B cell (primary cell): ENCODE results near the gene MTRF1. TPM values are rescaled to one million over a fixed set of nuclear protein-coding genes. Genes with fewer than 3 reads are reported as not detected.

Experiments
- ATAC-seq: fragments of 200-7000 bp; cut with Tn5 transposase; one replicate; pipeline ENCODE4 v1.10.0; 2021; ENCODE audit warnings: low read depth, mild to moderate bottlenecking, moderate number of reproducible peaks, moderate library complexity
- CTCF ChIA-PET: fragments of 350-600 bp; sonication (Branson Sonifier 250); formaldehyde crosslinking; loops from one replicate; lab custom pipeline; 2021; ENCODE audit warnings: antibody characterized with exemption, inconsistent platforms; lab: Charles Lee
- POLR2A ChIA-PET: fragments of 350-600 bp; sonication (Branson Sonifier 250); formaldehyde crosslinking; loops from one replicate; lab custom pipeline; 2021; ENCODE audit warnings: antibody characterized with exemption; lab: Charles Lee
- DNase-seq: peaks from one replicate; pipeline ENCODE4 v3.0.0; 2013
- H2AFZ ChIP-seq: 2 replicates; pipeline ENCODE4 v1.6.1; 2012; ENCODE audit warnings: mild to moderate bottlenecking, low read depth, low read length; ENCODE audit not compliant: insufficient read depth, poor library complexity, severe bottlenecking
- H3K27ac ChIP-seq, 2 donors: 1 replicate in 1 of 2; 2 replicates in 1 of 2; pipeline ENCODE4 v1.5.1; 2012 to 2013; ENCODE audit warnings: low read length in 2 of 2, mild to moderate bottlenecking in 2 of 2, moderate library complexity in 1 of 2
- H3K27me3 ChIP-seq, 4 experiments: fragments of 200-600 bp in 1 of 4; sonication (generic) in 1 of 4; replicated peaks in 1 of 4; 1 replicate in 2 of 4; 2 replicates in 2 of 4; pipeline versions ENCODE4 v1.6.1 to v1.7.0; 2013 to 2016; ENCODE audit warnings: low read length in 3 of 4, mild to moderate bottlenecking in 2 of 4, mixed read lengths in 1 of 4, moderate library complexity in 1 of 4; ENCODE audit not compliant: insufficient read depth in 4 of 4, control insufficient read depth in 3 of 4; ENCODE audit errors: control extremely low read depth in 1 of 4
- H3K36me3 ChIP-seq, 2 experiments: replicated peaks in 1 of 2; 1 replicate in 1 of 2; 2 replicates in 1 of 2; pipeline versions ENCODE4 v1.6.1 to v1.7.1; 2013; ENCODE audit warnings: low read length in 1 of 2; ENCODE audit not compliant: insufficient read depth in 2 of 2, control insufficient read depth in 1 of 2; ENCODE audit errors: control extremely low read depth in 1 of 2, extremely low read depth in 1 of 2
- H3K4me1 ChIP-seq, 2 donors: fragments of 200-600 bp in 1 of 2; sonication (generic) in 1 of 2; 1 replicate in 1 of 2; 2 replicates in 1 of 2; pipeline versions ENCODE4 v1.5.1 to v1.6.1; 2013 to 2017; ENCODE audit warnings: low read length in 2 of 2; ENCODE audit not compliant: control insufficient read depth in 2 of 2, insufficient read depth in 2 of 2
- H3K4me2 ChIP-seq: replicated peaks from 2 replicates; pipeline ENCODE3; 2012; ENCODE audit warnings: mild to moderate bottlenecking, low read depth, low read length; ENCODE audit not compliant: poor library complexity, severe bottlenecking
- H3K4me3 ChIP-seq, 5 experiments: fragments of 200-600 bp in 1 of 5; sonication (generic) in 1 of 5; 1 replicate in 3 of 5; 2 replicates in 2 of 5; pipeline versions ENCODE4 v1.5.1 to v1.7.0; 2011 to 2016; ENCODE audit warnings: low read length in 4 of 5, mild to moderate bottlenecking in 4 of 5, low read depth in 2 of 5, control low read depth in 1 of 5, moderate library complexity in 1 of 5; ENCODE audit not compliant: insufficient read depth in 1 of 5; ENCODE audit errors: control extremely low read depth in 1 of 5, extremely low read depth in 1 of 5
- H3K79me2 ChIP-seq: fragments of 200-600 bp; sonication (generic); one replicate; pipeline ENCODE4 v1.6.0; 2016; ENCODE audit warnings: low read length; ENCODE audit not compliant: control insufficient read depth, insufficient read depth
- H3K9ac ChIP-seq: fragments of 200-600 bp; sonication (generic); 2 replicates; pipeline ENCODE4 v1.6.1; 2017; ENCODE audit warnings: mild to moderate bottlenecking, low read length, moderate library complexity
- H3K9me3 ChIP-seq, 3 donors: one replicate each; pipeline versions ENCODE4 v1.6.1 to v1.7.1; 2013; ENCODE audit warnings: low read length in 2 of 3; ENCODE audit not compliant: control insufficient read depth in 2 of 3, insufficient read depth in 1 of 3; ENCODE audit errors: control extremely low read depth in 1 of 3
- H4K20me1 ChIP-seq: 2 replicates; pipeline ENCODE4 v1.6.0; 2012; ENCODE audit warnings: mild to moderate bottlenecking, low read length; ENCODE audit not compliant: insufficient read depth, control insufficient read depth, poor library complexity, severe bottlenecking
- H3K27ac Mint-ChIP-seq: one replicate; pipeline ENCODE4 v1.8.0; 2021; ENCODE audit warnings: mixed read lengths
- H3K27me3 Mint-ChIP-seq: one replicate; pipeline ENCODE4 v1.8.0; 2021; ENCODE audit warnings: mixed read lengths
- H3K4me1 Mint-ChIP-seq: one replicate; pipeline ENCODE4 v1.8.0; 2021; ENCODE audit warnings: mixed read lengths
- H3K4me3 Mint-ChIP-seq: one replicate; pipeline ENCODE4 v1.8.0; 2021; ENCODE audit warnings: mixed read lengths
- H3K9me3 Mint-ChIP-seq: one replicate; pipeline ENCODE4 v1.8.0; 2022; ENCODE audit warnings: mixed read lengths; ENCODE audit not compliant: insufficient read depth
- EZH2 ChIP-seq: IDR thresholded peaks from 2 replicates; pipeline ENCODE4 v1.6.1; 2012; ENCODE audit warnings: borderline replicate concordance, low read depth, mild to moderate bottlenecking, moderate library complexity, low read length; ENCODE audit not compliant: insufficient read depth, poor library complexity, severe bottlenecking
- WGBS: methylation state at CpG from one replicate; pipeline ENCODE4 v1.1.5; 2013; ENCODE audit warnings: missing lambda C conversion rate; ENCODE audit not compliant: insufficient coverage; 5-methylcytosine and 5-hydroxymethylcytosine counted together
- intact Hi-C: fragments of 100-400 bp; cut with micrococcal nuclease; formaldehyde crosslinking; loops from one replicate; pipeline ENCODE4 v1.10.0; 2022
- polyA plus RNA-seq: library from polyadenylated mRNA; depleted of rRNA; stranded (reverse); fragments of >200 nt; gene quantifications from 2 replicates; pipeline ENCODE4 v1.2.3, GENCODE V29; 2012
- total RNA-seq, 2 donors: library from RNA; stranded (reverse); fragments of 120-200 nt in 1 of 2; gene quantifications; 1 replicate in 1 of 2; 2 replicates in 1 of 2; pipeline versions ENCODE4 v1.2.3 to v1.2.4, GENCODE V29; 2013 to 2022
- TF ChIP-seq, protein P1 (sequence below): fragments of 200-600 bp; IDR thresholded peaks from one replicate; pipeline ENCODE4 v1.8.0; 2022; ENCODE audit warnings: antibody characterized with exemption, mild to moderate bottlenecking

MTRF1 gene
- total and polyA plus RNA-seq, 2 donors (not counting 1 experiment from before 2014, with no cell fraction given) = 24.4 to 36.0 TPM

DNA sequence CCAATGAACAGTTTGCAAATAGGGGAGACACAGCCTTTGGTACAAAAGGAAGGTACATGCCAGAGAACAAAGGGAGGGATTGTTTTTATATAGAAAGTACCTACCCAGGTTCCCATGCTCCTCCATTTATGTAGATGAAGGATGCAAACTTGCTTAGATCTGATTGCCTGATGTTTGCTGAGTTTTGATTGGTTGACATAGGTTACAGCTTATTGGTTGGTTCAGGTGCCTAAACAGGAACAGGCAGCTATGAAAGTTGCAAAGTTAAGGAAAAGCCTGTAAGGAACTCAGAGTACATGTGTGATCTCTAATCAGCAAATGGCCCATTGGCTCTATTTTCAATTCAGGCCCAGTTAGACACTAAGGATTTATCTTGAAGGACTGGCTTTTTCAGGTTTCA lies 41.2 kb upstream of the MTRF1 start:
- Histone ChIP-seq H3K27me3 (no peaks in the 10 kb centered on the region), H4K20me1 (no peaks in the 10 kb centered on the region), H3K36me3 (no peaks in the 10 kb centered on the region), H3K79me2 (no peaks in the 10 kb centered on the region), H3K27ac (no peak overlapping the region), H3K4me2 (no peak overlapping the region), H2AFZ (no peak overlapping the region), H3K9me3 (no peaks in the 10 kb centered on the region), H3K4me1 (no peaks in the 10 kb centered on the region), H3K9ac (no peak overlapping the region), H3K4me3 (no peak overlapping the region)
- ChIA-PET POLR2A (no interaction called here), CTCF (no interaction called here)
- Mint-ChIP-seq H3K27ac (no peak overlapping the region), H3K4me1 (no peaks in the 10 kb centered on the region), H3K27me3 (no peaks in the 10 kb centered on the region), H3K4me3 (no peak overlapping the region), H3K9me3 (no peaks in the 10 kb centered on the region)
- no peak for ATAC-seq
- TF ChIP-seq EZH2 = no peak
- TF ChIP-seq, protein P1, sequence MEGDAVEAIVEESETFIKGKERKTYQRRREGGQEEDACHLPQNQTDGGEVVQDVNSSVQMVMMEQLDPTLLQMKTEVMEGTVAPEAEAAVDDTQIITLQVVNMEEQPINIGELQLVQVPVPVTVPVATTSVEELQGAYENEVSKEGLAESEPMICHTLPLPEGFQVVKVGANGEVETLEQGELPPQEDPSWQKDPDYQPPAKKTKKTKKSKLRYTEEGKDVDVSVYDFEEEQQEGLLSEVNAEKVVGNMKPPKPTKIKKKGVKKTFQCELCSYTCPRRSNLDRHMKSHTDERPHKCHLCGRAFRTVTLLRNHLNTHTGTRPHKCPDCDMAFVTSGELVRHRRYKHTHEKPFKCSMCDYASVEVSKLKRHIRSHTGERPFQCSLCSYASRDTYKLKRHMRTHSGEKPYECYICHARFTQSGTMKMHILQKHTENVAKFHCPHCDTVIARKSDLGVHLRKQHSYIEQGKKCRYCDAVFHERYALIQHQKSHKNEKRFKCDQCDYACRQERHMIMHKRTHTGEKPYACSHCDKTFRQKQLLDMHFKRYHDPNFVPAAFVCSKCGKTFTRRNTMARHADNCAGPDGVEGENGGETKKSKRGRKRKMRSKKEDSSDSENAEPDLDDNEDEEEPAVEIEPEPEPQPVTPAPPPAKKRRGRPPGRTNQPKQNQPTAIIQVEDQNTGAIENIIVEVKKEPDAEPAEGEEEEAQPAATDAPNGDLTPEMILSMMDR = no peak
- DNase-seq = no peak
- intact Hi-C loops = no loop called here

DNA sequence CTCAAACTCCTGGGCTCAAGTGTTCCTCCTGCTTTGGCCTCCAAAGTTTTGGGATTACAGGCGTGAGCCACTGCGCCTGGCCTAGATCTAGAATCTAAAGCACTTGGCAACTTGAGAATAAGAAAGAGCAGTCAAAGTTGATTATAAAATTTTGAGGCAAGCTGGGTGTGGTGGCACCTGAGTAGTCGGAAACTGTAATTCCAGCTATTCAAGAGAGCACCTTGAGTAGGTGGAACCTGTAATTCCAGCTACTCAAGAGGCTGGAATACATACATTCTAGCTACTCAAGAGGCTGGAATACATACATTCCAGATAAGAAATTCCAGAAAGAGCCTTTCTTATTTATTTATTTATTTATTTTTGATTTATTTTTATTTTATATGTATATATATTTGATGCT lies 39.4 kb upstream of the MTRF1 start:
- H3K9ac ChIP-seq = no peak overlapping the region
- no peak overlapping the region for H3K4me2 ChIP-seq
- Mint-ChIP-seq H3K4me1 (peaks cover 2% of the 10 kb centered on the region), H3K4me3 (no peak overlapping the region), H3K9me3 (no peaks in the 10 kb centered on the region), H3K27me3 (no peaks in the 10 kb centered on the region), H3K27ac (no peak overlapping the region)
- intact Hi-C loops = no loop called here
- H3K36me3 ChIP-seq = no peaks in the 10 kb centered on the region
- DNase-seq = no peak
- 100% methylated on average over 2 of the region's 3 CpGs for WGBS
- H3K27me3 ChIP-seq = no peaks in the 10 kb centered on the region
- no peak for ATAC-seq
- no peaks in the 10 kb centered on the region for H4K20me1 ChIP-seq
- no peak for TF ChIP-seq EZH2
- TF ChIP-seq, protein P1 = no peak
- H3K79me2 ChIP-seq = no peaks in the 10 kb centered on the region
- POLR2A ChIA-PET = no interaction called here
- no peaks in the 10 kb centered on the region for H3K9me3 ChIP-seq
- no peaks in the 10 kb centered on the region for H3K4me1 ChIP-seq
- CTCF ChIA-PET = interaction anchor here (0.6 kb wide), 1 partner anchor 47 kb away, joined by 3 read pairs; no protein-coding TSS in a partner anchor
- H3K4me3 ChIP-seq = no peak overlapping the region
- H3K27ac ChIP-seq = no peak overlapping the region
- no peak overlapping the region for H2AFZ ChIP-seq
